IPS-18c (cell line): ENCODE data around the gene GPR158.

Experiments
- H3K4me3 ChIP-seq: 2 replicates; pipeline ENCODE4 v1.7.0; 2013; ENCODE audit warnings: low read depth, mild to moderate bottlenecking, low read length, moderate library complexity; ENCODE audit not compliant: insufficient read depth
- H3K9me3 ChIP-seq: one replicate; pipeline ENCODE4 v1.6.1; 2013; ENCODE audit warnings: mild to moderate bottlenecking, low read length, moderate library complexity; ENCODE audit not compliant: control insufficient read depth, insufficient read depth

GPR158 gene

DNA sequence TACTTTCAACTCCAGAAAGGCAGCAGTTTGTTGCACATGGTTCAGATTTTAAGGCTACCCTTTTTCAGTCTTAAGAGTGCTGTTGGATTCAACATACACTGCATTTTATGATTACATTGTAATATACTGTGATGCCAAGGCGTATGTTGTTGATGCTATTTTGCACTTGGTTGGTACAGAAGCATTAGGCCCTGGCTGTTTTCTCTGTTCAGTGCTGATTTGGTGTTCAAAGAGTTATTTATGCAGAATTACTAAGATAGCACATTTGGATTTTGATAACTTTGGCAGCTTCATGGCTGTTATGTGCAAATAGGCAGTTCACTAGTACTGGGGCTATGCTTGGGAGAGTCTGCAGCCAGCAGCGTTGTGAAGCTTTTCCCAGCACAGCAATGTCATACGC lies 7.8 kb downstream of the GPR158 start:
- no peak overlapping the region for H3K4me3 ChIP-seq
- no peaks in the 10 kb centered on the region for H3K9me3 ChIP-seq

DNA sequence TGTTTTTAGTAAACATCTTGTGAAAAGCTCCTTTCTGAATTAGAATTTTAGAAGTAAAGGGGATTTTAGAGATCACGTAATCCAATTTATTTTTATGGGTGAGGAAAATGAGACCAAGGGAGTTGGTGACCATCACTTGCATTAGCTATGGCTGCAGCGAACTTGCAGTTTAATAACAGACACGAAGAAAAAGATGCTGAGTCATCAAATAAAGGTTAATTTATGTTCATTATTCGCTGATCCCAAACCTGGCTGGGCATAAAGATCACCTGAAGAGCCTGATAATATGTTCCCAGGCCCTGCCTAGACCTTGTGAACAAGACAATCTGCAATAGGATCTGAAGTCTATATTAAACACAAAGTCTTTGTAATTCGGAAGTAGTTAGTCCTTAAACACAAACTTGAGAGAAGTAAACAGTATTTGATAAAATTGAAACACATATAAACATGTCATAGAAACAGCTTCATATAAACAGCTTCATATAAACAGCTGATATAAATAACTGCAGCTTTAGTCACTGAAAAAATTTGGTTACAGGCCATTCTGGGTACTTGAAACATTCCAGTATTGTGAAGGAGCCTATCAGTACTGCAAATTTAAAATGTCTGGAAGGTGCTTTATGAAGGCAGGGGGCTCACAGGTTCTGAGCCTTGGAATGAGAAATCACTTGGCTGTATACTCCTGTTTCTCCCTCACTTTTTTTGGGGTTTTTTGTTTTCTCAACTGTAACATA lies 16.5 kb downstream of the GPR158 start:
- H3K9me3 ChIP-seq = no peaks in the 10 kb centered on the region
- no peak overlapping the region for H3K4me3 ChIP-seq

DNA sequence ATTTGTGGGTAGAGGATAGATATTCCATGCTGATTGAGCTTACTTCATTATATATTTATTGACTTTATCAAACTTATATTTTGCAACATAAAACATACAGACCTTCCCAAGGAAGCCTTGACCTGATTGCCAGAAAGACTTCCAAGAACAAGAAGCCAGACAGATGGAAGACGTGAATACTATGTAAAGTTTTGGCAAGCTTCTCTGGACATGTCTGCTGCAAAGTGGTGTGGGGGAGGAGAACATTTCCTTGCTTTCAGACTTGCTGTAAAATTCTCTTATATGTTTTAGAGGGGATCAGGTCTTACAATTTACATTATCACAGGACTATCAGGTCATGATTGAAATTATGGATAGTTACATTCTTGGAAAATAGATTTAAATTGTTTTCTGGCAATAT lies 23.4 kb downstream of the GPR158 start:
- no peak overlapping the region for H3K4me3 ChIP-seq
- H3K9me3 ChIP-seq = no peaks in the 10 kb centered on the region

DNA sequence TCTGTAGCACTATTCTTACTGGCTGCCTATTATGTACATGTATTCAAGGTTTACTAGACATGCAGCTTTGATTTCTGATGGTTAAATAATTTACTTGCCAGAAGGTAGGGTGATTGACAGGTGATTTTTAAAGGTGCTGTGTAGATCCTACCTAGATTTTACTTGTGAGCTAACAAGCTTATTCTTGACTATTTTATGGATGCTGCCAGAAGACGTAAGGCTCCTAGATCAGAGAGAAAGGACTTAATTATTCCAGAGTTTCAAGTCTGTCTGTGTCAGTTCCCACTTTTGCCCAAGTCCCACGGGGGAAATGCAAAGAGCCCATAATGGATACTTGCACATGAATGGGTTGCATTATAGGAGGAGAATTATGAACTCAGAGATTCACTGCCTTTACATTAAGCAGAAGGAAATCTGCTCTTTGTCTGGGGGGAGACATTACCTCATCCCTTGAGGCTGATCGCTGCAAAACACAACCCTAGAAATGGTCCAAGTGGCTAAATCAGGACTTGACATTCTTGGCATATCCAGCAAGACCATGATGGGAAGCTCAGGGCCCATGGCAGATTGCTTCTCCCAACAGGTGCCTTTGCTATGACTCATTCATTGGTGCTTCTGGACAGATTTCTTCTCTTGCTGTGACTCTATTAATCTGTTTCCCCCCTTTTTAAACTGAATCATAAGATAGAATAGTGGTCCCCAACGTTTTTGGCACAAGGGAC lies 32.1 kb downstream of the GPR158 start:
- Histone ChIP-seq H3K9me3 (no peaks in the 10 kb centered on the region), H3K4me3 (no peak overlapping the region)

DNA sequence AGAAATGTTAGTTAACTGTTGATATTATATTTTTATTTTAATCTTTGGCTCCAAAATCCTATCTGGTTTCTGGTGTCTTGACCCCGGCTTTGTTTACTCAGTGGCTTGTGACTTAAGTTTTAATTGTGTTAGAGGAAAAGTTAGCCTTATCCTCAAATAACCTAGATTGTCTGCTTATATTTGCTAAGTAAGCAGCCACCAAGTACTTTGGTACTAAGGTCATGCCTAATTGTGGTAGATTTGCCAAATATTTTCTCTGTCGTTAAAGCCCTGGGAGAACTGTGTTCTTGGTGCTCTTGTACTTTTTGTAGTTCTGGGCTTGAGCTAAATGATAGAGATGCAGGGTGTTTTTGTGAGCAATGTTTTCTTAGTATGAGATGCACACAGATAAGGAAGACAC lies 34.8 kb downstream of the GPR158 start:
- Histone ChIP-seq H3K4me3 (no peak overlapping the region), H3K9me3 (no peaks in the 10 kb centered on the region)

DNA sequence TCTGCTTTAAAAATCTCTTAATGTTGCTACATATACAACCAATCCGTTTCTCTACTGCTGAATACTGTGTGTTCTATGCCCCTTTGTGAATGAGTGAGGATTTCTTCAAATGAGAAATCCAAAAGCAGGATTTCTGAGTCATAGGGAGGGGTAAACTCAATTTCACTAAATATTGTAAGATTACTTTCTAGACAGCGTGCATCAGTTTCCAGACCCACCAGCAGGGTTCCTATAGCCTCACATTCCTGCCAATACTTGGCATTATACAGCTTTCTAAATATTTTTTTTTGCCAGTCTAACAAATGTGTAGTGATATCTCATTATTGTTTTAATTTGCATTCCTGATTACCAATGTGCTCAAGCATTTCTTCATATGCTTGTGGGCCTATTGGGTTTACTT lies 35.5 kb downstream of the GPR158 start:
- H3K4me3 ChIP-seq = no peak overlapping the region

DNA sequence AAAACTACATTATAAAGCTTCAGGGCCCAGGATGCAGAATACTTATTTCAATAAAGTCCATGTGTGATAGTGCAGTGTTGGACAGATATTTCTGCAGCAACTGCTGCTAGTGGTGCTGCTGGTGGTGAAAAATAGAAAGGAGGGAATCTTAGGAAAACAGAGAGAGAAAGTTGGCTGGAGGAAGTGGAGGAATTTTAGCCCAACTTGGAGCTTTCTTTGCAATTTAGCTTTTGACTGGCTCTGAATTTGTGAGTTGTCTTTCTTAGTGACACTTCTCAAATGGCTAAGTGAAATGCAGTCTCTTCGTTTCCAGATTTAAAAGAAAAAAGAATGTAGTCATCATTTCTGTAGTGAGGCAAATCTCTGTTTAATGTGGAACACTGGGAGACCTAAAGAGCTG lies 45.4 kb downstream of the GPR158 start:
- Histone ChIP-seq H3K4me3 (no peak overlapping the region), H3K9me3 (peaks cover 3% of the 10 kb centered on the region)

More for the DNA sequence above, 35.5 kb downstream of the GPR158 start:
- no peaks in the 10 kb centered on the region for H3K9me3 ChIP-seq

DNA sequence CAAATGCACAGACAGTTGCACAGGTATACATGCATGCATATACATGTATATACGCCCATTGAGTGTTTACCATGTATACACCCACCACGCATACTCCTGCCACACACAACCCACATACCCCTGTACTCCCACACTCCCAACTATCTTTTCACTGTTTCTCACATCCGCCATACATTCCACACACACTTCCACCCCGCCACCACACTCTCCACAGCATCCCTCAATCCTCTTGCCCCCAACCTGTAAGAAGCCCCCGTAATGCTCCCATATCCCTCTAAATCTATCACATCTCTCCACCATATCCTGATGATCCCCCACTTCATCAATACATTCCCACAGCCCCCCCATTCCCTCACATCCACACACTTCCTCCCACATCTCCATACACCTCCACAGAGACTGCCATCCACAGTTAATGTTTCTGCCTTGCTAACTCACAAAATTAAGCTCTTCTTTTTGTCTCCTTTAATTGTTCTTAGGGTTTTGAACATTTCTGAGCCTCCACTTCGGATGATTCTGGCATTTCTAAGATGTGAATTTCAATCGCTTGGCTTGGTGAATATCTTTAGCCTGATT lies 47.4 kb downstream of the GPR158 start:
- H3K4me3 ChIP-seq = no peak overlapping the region
- H3K9me3 ChIP-seq = peaks cover 3% of the 10 kb centered on the region

DNA sequence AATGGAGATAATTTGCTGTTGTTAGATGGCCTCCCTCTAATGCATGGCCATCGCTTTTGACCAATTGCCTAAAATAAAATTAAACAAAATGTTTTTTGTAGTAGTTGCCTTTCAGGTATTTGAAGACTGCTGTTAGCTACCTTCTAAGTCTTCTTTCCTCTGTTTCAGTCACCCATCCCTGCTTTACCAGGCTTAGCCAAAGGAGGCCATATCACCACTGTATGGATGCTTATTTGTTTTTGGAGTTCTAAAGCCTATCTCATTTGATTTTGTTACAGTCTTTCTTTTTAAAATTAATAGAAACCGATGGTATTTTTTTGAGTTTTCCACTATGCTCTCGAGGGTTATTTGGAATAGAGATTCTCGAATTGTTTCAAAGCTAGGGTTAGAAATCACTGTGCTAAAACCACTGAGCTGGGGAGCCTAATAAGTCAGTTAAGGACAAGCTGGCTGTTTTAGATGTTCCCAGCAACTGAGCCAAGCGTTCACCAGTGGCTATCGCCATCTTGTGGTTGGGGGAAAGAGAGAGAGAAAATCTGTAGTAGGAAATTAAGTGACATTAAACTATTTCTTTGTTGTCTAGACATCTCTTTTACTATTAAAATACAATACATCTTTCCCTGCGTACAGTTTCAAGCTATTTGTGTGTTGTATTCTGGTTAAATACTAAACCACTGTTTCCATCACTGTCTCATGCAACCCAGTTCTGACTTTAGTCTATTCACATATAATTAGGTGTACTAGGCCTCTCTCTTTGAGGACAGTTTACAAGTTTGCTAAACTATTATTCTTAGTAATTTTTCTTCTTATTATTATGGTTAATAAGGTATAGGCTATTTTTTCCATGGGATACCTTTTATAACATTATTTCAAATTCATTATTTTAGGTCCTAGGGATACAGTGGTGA lies 52.2 kb downstream of the GPR158 start:
- H3K4me3 ChIP-seq = no peak overlapping the region

DNA sequence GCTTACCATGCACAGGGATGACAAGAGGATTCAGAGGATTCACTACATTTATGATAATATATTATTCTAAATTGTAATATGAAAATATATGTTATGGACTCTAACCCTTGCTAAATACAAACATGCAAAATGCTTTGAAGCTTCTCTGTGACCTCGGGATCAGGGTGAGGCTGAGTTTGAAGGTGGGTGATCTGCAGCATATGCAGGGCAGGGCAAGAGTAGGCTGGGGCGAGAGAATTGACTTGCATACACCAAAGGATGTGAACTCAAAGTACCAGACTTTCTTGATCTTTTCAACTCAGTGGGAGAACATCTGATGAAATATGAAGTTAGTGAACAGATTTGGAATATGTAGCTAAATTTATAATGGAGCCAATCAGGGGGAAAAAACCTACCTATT lies 57.0 kb downstream of the GPR158 start:
- Histone ChIP-seq H3K9me3 (no peaks in the 10 kb centered on the region), H3K4me3 (no peak overlapping the region)

More for the DNA sequence above, 52.2 kb downstream of the GPR158 start:
- H3K9me3 ChIP-seq = no peaks in the 10 kb centered on the region

DNA sequence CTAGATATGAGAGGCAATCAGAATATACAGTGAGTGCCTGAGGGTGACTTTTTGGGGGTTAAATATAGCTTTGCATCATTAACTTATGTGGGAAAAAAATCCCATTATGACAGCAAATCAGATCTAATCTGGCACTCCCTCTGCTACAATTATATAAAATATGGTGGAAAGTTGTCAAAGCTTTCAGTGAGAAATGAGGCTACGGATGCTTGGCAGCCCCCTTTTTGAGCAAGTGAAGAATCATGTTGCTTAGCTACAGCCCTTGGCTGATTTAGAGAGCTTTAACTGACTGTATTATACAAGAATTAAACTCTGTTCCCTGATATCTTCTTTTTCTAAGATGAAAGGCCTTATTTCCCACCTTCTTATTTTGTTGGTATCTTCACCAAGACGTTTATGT lies 57.4 kb downstream of the GPR158 start:
- H3K4me3 ChIP-seq = no peak overlapping the region
- H3K9me3 ChIP-seq = no peaks in the 10 kb centered on the region

DNA sequence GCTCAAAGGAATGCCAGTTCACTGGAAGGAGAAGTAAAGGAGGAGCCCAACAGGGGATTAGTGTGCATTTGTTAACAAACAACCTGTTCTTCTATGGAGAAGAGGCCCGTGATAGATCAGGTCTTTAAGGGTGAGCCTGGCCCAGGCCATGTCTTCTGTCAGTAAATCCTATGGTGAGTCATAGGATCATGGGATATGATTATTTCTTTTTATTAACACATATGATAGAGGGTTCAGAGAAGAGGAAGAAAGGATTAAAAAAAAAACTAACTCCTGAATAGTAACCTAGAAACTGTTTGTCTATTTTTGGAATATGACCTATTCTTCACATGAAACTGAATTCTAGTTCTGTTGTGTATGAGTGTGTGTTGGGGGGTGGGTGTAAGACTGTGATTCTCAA lies 70.4 kb downstream of the GPR158 start:
- H3K4me3 ChIP-seq = no peak overlapping the region
- H3K9me3 ChIP-seq = no peaks in the 10 kb centered on the region

DNA sequence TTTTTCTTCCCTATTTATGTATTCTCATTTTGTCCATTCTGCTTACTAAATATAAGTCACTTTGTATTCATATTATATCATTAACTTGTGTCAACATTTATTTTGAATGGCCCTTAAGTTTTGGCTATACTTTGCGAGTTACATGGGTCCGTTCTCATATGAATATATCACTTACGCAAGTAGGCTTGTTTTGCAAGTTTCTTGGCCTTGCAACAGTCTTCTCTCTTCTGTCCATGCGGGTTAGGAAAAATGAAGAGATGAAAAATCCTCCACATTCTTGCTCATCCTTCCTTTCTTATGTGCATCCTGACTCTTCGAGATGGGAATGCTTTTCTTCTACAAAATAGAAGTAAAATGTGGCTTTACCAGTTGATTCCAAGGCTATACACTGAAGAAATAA lies 82.8 kb downstream of the GPR158 start:
- Histone ChIP-seq H3K4me3 (no peak overlapping the region), H3K9me3 (no peaks in the 10 kb centered on the region)

DNA sequence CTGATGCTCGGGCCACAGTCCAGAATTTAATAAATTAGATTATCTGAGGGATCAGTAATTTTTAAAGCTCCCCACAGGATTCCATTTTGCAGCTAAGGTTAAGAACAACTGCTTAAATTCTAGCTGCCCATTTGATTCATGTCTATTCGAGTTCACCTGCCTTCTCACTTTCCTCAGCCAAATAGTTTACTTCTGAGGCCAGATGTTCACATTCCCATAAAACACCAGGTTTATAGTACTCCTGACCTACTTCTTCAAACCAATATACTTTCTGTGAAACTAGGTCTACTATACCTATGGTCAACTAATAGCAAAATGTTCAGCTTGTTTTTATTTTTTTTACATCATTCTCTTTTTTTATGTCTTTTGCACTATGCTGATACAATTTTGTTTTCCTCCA lies 86.3 kb downstream of the GPR158 start:
- no peaks in the 10 kb centered on the region for H3K9me3 ChIP-seq
- no peak overlapping the region for H3K4me3 ChIP-seq

DNA sequence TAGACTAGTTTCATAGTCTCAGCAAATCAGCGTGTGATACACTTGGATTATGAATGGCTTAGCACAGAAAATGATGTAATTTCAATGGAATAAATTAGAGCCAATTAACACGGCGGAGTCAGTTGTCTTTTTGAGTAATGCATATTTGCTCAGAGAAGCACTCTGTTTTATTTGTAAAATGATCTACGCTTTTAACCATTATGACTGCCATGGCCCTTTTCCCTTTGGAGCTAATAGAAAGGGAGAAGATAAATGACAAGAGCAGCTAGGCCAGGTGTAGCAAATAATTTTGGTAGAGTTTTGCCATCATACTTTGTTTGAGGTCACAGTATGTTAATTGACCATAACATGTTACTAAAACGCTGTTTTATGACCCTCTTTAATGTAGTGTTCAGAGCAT lies 86.8 kb downstream of the GPR158 start:
- H3K4me3 ChIP-seq = no peak overlapping the region
- H3K9me3 ChIP-seq = no peaks in the 10 kb centered on the region

DNA sequence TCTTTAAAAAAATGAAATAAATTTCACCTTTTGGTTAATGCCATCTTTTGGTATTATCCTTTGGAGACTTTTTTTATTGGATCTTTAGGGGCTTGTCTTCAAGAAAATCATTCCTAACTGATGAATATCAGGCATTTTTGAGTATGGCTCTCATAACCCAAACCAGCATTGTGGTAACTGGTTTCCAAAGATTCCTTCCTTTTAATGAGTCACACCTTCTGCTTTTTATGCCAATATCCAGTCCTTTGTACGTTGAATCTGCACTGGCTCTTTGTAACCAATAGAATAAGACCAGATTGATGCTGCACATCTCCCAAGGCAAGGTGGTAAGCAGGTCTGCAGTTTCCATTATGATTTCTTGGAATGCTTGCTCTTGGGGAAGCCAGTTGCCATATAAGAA lies 89.1 kb downstream of the GPR158 start:
- Histone ChIP-seq H3K9me3 (no peaks in the 10 kb centered on the region), H3K4me3 (no peak overlapping the region)

DNA sequence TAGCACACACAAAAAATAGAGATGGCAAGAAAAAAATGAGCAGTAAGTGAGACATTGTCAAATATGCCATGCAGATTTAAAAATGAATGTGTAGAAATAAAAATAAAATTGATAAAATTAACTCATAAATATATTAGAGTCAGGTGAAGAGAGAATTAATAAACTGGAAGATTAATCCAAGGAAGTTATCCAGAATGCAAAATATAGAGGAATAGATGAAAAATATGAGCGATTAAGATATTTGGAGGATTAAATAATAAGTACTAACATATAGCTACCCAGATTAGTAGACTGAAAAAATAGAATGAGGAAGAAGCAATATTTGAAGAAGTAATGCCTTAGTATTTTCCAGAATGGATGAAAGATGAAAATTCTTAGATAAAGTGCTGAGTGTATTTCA lies 103.4 kb downstream of the GPR158 start:
- Histone ChIP-seq H3K9me3 (no peaks in the 10 kb centered on the region), H3K4me3 (no peak overlapping the region)
